ENCODE results near the gene JAZF1. TPM values are rescaled to one million over a fixed set of nuclear protein-coding genes. Genes with fewer than 3 reads are reported as not detected.

Gene JAZF1
- total RNA-seq, 4 donors from 2014 or later, result 1.6 to 8.6 (median 5.3) TPM

- H3K36me3 ChIP-seq, result no peaks in the 10 kb centered on the region
- in situ Hi-C loops (cut with MboI; ENCODE audit: low sequenced_read_pairs in 4 of 4) (no loop called here), intact Hi-C loops (cut with DNase I; ENCODE audit: low total_unique reads) (no loop called here)
- no peak overlapping the region for H3K4me3 ChIP-seq
- no peak for ATAC-seq
- no peak for DNase-seq
- no peaks in the 10 kb centered on the region for H3K27me3 ChIP-seq
- no peak overlapping the region for H3K27ac ChIP-seq
- TF ChIP-seq POLR2A (IDR thresholded peaks at IDR 0.05) (no peak), CTCF (IDR thresholded peaks at IDR 0.05 in 4 of 5, conservative IDR thresholded peaks at IDR 0.05 in 1 of 5) (no peak)
- H3K9me3 ChIP-seq, result no peaks in the 10 kb centered on the region
- H3K4me1 ChIP-seq, result no peaks in the 10 kb centered on the region
These were observed 204.1 kb downstream of the JAZF1 start for GRCh38 chr7:27976531-27976930.

- intact Hi-C loops (cut with DNase I; ENCODE audit: low total_unique reads) (no loop called here), in situ Hi-C loops (cut with MboI; ENCODE audit: low sequenced_read_pairs in 4 of 4) (no loop called here)
- Histone ChIP-seq H3K36me3 (no peaks in the 10 kb centered on the region), H3K4me3 (no peak overlapping the region), H3K27ac (no peak overlapping the region), H3K27me3 (no peaks in the 10 kb centered on the region), H3K9me3 (no peaks in the 10 kb centered on the region), H3K4me1 (no peaks in the 10 kb centered on the region)
- no peak for ATAC-seq
- no peak for TF ChIP-seq CTCF (IDR thresholded peaks at IDR 0.05 in 4 of 5, conservative IDR thresholded peaks at IDR 0.05 in 1 of 5)
- no peak for DNase-seq
These were observed 207.0 kb downstream of the JAZF1 start for GRCh38 chr7:27973625-27974024.

- in situ Hi-C loops (cut with MboI; ENCODE audit: low sequenced_read_pairs in 4 of 4), result no loop called here
- Histone ChIP-seq H3K4me3 (no peak overlapping the region), H3K27ac (no peak overlapping the region), H3K27me3 (no peaks in the 10 kb centered on the region), H3K9me3 (no peaks in the 10 kb centered on the region), H3K36me3 (no peaks in the 10 kb centered on the region), H3K4me1 (no peaks in the 10 kb centered on the region)
- intact Hi-C loops (cut with DNase I; ENCODE audit: low total_unique reads), result no loop called here
- TF ChIP-seq CTCF (IDR thresholded peaks at IDR 0.05 in 4 of 5, conservative IDR thresholded peaks at IDR 0.05 in 1 of 5) (no peak), POLR2A (IDR thresholded peaks at IDR 0.05) (no peak)
- no peak for ATAC-seq
- no peak for DNase-seq
These were observed 208.3 kb downstream of the JAZF1 start for GRCh38 chr7:27972276-27972675.

GRCh38 chr7:27971171-27971812 lies 209.3 kb downstream of the JAZF1 start:
- in situ Hi-C loops (cut with MboI; ENCODE audit: low sequenced_read_pairs in 4 of 4) (no loop called here), intact Hi-C loops (cut with DNase I; ENCODE audit: low total_unique reads) (no loop called here)
- H3K4me1 ChIP-seq, result no peaks in the 10 kb centered on the region
- TF ChIP-seq CTCF (IDR thresholded peaks at IDR 0.05 in 4 of 5, conservative IDR thresholded peaks at IDR 0.05 in 1 of 5) (no peak), POLR2A (IDR thresholded peaks at IDR 0.05) (no peak)
- H3K4me3 ChIP-seq, result no peak overlapping the region
- no peaks in the 10 kb centered on the region for H3K9me3 ChIP-seq
- no peak for DNase-seq
- no peaks in the 10 kb centered on the region for H3K27me3 ChIP-seq
- H3K27ac ChIP-seq, result no peak overlapping the region
- no peaks in the 10 kb centered on the region for H3K36me3 ChIP-seq
- ATAC-seq, result no peak

- intact Hi-C loops (cut with DNase I; ENCODE audit: low total_unique reads) (no loop called here), in situ Hi-C loops (cut with MboI; ENCODE audit: low sequenced_read_pairs in 4 of 4) (no loop called here)
- Histone ChIP-seq H3K4me3 (no peak overlapping the region), H3K4me1 (no peaks in the 10 kb centered on the region), H3K9me3 (no peaks in the 10 kb centered on the region), H3K36me3 (no peaks in the 10 kb centered on the region), H3K27me3 (no peaks in the 10 kb centered on the region), H3K27ac (no peak overlapping the region)
- ATAC-seq (no peak), DNase-seq (no peak)
- TF ChIP-seq POLR2A (IDR thresholded peaks at IDR 0.05) (no peak), CTCF (IDR thresholded peaks at IDR 0.05 in 4 of 5, conservative IDR thresholded peaks at IDR 0.05 in 1 of 5) (no peak)
These were observed 210.2 kb downstream of the JAZF1 start for GRCh38 chr7:27970350-27970749.
